Activated naive CD4-positive, alpha-beta T cell treated with anti-CD3 and anti-CD28 coated beads, Interleukin-2, amount 50 U/mL, for 72 hours (primary cell): ENCODE results near the gene PKDREJ. TPM values are rescaled to one million over a fixed set of nuclear protein-coding genes. Genes with fewer than 3 reads are reported as not detected.
A peak's percentile ranks its signal among the peaks of the same experiment; 100 is the strongest.
"Not testable (repeated sequence)": the region's sequence is repeated elsewhere in the genome, so short reads cannot be mapped to it uniquely, and the experiment has no call there.

Experiments used
- ATAC-seq, 2 donors: fragments of 150-1000 bp; cut with Tn5 transposase; 2 replicates each; pipeline ENCODE4 v1.10.0; 2021; ENCODE audit warnings: mild to moderate bottlenecking in 2 of 2, moderate library complexity in 2 of 2
- DNase-seq, 2 donors: peaks; one replicate each; pipeline ENCODE4 v3.0.0; 2021 to 2022; ENCODE audit warnings: low spot score in 2 of 2
- H3K27ac Mint-ChIP-seq, 2 donors: one replicate each; pipeline ENCODE4 v1.8.0; 2022; ENCODE audit warnings: mild to moderate bottlenecking in 2 of 2, mixed read lengths in 2 of 2
- H3K36me3 Mint-ChIP-seq, 2 donors: one replicate each; pipeline ENCODE4 v1.8.0; 2022; ENCODE audit warnings: mixed read lengths in 2 of 2
- H3K9me3 Mint-ChIP-seq, 2 donors: one replicate each; pipeline ENCODE4 v1.8.0; 2022; ENCODE audit warnings: mixed read lengths in 2 of 2
- total RNA-seq, 2 donors: library from RNA; stranded (reverse); gene quantifications; one replicate each; pipeline ENCODE4 v1.2.3, GENCODE V29; 2022

Gene PKDREJ
- total RNA-seq, 2 donors from 2014 or later: 0.04 TPM; not detected in 1

- H3K36me3 Mint-ChIP-seq: peaks cover 9 to 16% of the 10 kb centered on the region in 2 donors
- DNase-seq: peak in 1 of 2 donors; percentile 30
- peak in 1 of 2 donors; percentile 45 for ATAC-seq
- H3K9me3 Mint-ChIP-seq: peaks cover 0 to 4% of the 10 kb centered on the region in 2 donors
- peak overlapping the region in 1 of 2 donors; percentile 5 for H3K27ac Mint-ChIP-seq
These were observed 12.4 kb upstream of the PKDREJ start for GRCh38 chr22:46275455-46276122.

GRCh38 chr22:46274381-46274780, 11.2 kb upstream of the PKDREJ start:
- peaks cover 0 to 4% of the 10 kb centered on the region in 2 donors for H3K9me3 Mint-ChIP-seq
- H3K36me3 Mint-ChIP-seq: peaks cover 9 to 16% of the 10 kb centered on the region in 2 donors
- no peak overlapping the region for H3K27ac Mint-ChIP-seq
- DNase-seq (peak in 1 of 2 donors; percentile 4), ATAC-seq (no peak)

DNA sequence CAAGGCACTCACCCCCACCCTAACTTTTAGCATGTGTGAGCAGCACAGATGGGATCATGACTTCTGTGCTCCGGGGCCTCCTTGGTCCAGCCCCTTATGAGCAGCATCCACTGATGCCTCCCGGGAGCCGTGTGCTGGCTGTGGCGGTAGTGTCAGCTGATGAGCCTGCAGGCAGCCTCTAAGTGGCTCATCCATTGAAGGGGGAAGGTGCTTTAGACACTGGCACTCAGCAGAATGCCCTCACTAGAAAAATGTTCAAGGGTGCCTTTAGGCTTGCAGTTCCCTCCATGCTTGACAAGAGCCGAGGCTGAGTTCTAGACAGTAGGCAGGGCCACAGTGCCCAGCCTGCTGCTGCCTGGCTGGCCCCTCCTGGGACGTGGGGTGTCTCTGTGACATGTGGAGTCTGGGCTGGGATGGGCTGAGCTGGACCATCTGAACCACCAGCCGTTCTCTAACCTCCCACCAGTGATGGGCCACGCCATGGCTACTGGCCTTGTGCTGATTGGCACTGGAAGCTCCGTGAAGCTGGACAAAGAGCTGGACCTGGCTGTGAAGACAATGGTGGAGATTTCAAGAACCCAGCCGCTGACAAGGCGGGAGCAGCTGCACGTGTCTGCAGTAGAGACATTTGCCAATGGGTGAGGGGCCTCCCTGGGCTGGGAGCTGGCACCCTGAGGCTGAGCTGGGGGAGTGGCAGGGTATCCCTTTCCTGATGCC, 10.4 kb upstream of the PKDREJ start:
- H3K36me3 Mint-ChIP-seq: peaks cover 9 to 16% of the 10 kb centered on the region in 2 donors
- H3K27ac Mint-ChIP-seq: no peak overlapping the region
- DNase-seq (peak in 1 of 2 donors; percentile 50), ATAC-seq (peak in 1 of 2 donors; percentile 11)
- H3K9me3 Mint-ChIP-seq: peaks cover 0 to 4% of the 10 kb centered on the region in 2 donors

DNA sequence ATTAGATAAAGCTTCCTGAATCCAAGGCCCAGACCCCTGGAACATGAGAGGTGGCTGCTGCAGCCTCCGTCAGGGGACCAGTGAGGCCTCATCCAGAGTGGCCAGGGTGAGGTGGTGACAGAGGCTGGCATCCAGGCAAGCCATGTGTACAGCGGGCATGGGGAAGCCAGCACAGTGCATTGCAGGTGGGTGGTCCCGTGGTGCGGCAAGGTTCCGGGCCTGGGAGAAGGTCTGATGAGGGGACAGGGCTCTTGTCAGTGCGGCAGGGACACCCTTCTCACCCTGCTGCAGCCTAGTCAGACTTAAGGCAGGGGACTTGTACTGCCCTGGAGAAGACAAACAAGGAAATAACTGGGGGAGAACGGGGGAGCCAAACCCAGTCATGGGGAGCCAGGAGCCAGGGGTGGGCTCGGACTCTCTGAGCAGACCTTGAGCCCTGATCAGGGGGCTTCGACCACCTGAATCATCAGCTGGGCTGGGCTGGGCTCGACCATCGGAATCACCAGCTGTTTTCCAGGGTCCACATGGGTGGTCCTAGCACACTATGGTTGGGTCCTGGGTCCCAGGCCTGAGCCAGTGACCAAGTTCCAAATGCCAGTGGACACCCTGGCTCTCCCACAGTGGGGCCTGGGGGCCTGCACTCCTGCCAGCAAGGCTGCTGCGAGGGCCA, 9.8 kb upstream of the PKDREJ start:
- DNase-seq: peak in 1 of 2 donors; percentile 50
- no peak for ATAC-seq
- Mint-ChIP-seq H3K36me3 (peaks cover 9% of the 10 kb centered on the region in 2 donors), H3K27ac (no peak overlapping the region), H3K9me3 (peaks cover 0 to 4% of the 10 kb centered on the region in 2 donors)

DNA sequence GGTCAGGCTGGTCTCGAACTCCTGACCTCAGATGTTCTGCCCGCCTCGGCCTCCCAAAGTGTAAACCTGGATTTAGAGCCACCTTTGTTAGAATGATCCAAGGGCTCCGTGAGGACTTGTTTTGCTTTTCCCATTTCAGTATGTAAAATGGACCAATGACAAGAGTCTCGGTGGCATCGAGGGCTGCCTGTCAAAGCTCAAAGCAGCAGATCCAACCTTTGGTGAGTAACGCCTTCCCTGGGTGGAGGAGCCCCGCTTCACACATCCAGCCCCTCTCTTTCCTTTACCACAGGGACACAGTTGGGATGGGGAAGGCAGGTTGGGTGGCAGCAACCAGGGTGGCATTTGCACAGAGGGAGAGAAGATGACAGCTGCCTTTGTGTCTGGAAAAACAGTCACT, 9.1 kb upstream of the PKDREJ start:
- Mint-ChIP-seq H3K27ac (no peak overlapping the region), H3K36me3 (peaks cover 8 to 13% of the 10 kb centered on the region in 2 donors)
- no peak for ATAC-seq

DNA sequence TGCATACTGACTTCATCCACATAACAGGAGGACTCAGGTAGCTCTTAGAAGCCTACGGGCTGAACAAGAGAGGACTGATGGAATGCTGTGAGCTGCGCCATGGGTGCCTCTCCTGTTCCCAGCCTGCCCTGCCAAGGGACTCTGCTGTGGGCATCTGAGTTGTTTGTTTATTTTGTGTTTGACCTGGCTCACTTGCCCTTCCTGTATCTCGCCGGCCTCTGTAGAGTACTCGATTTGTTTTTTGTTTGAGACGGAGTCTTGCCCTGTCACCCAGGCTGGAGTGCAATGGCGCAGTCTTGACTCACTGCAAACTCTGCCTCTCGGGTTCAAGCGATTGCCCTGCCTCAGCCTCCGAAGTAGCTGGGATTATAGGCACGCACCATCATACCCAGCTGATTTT, 6.4 kb upstream of the PKDREJ start:
- DNase-seq (peak in 1 of 2 donors; percentile 38), ATAC-seq (no peak)
- Mint-ChIP-seq H3K36me3 (peaks cover 2 to 20% of the 10 kb centered on the region in 2 donors), H3K27ac (no peak overlapping the region), H3K9me3 (peaks cover 0 to 8% of the 10 kb centered on the region in 2 donors)

More for the DNA sequence above, 9.1 kb upstream of the PKDREJ start:
- peaks cover 0 to 4% of the 10 kb centered on the region in 2 donors for H3K9me3 Mint-ChIP-seq
- peak in 1 of 2 donors; percentile 28 for DNase-seq

DNA sequence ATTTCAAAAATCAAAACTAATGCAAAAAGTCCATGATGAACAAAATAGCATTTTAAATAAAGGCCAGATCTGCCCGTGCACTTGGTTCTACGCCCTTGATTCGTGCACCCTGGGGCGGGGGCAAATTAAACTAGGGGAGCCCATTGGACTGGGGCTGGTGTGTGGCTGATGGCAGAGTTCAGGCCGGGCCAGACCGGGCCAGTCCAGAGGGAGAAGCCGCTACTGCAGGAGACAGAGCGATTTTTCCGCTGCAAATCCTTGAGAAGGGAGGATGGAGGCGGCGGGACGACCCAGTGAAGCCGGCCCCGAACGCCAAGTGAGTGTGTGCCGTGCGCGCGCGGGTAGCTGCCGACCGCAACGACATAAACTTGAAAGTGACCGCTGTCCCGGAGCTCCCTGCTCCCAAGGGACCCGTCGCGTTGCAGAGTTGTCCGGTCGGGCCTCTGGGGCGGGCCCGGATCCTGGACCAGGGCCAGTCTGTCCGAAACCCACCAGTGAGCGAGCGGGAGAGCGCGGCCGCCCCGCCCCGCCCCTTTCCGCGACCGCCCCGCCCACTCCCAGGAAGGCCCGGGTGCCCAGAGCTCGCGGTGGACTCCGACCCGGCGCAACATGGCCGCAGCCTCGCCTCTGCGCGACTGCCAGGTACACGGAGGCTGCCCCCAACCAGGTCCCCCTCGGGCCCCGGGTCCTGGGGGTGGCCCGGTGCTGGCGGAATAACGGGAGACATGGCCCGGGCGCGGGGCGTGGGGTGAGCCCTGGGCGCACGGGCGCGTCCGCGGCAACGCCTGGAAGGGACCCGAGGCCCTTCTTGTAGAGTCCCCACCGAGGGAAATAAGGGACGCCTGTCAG, 4.5 kb upstream of the PKDREJ start, which contains the start of gene TTC38:
TSS of gene TTC38 (plus strand) at position 578 of the 849 bp plus-strand sequence. CDS start at position 610, 32 bp downstream.
- Mint-ChIP-seq H3K27ac (peak within 1 kb of the TSS in 1 of 2 donors; percentile 20), H3K36me3 (peaks cover 14 to 31% of the 10 kb centered on the region in 2 donors), H3K9me3 (peaks cover 0 to 8% of the 10 kb centered on the region in 2 donors)
- ATAC-seq (peak; percentile 92 to 94), DNase-seq (peak; percentile 44 to 74)

DNA sequence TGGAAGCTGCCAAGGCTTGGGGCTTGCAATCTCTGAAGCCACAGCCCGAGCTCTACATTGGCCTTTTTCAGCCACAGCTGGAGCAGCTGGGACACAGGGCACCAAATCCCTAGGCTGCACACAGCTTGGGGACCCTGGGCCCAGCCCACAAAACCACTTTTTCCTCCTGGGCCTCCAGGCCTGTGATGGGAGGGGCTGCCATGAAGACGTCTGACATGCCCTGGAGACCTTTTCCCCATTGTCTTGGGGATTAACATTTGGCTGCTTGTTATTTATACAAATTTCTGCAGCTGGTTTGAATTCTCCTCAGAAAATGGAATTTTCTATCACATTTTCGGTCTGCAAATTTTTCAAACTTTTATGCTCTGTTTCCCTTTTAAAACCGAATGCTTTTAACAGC, 2.5 kb upstream of the PKDREJ start:
- peaks cover 30 to 31% of the 10 kb centered on the region in 2 donors for H3K36me3 Mint-ChIP-seq
- not testable (repeated sequence) for ATAC-seq, H3K27ac Mint-ChIP-seq, H3K9me3 Mint-ChIP-seq
- DNase-seq: peak in 1 of 2 donors; percentile 4

GRCh38 chr22:46264520-46264919, 1.4 kb upstream of the PKDREJ start:
- not testable (repeated sequence) for H3K9me3 Mint-ChIP-seq, H3K27ac Mint-ChIP-seq, ATAC-seq
- peak in 1 of 2 donors; percentile 18 for DNase-seq
- peaks cover 30 to 31% of the 10 kb centered on the region in 2 donors for H3K36me3 Mint-ChIP-seq

DNA sequence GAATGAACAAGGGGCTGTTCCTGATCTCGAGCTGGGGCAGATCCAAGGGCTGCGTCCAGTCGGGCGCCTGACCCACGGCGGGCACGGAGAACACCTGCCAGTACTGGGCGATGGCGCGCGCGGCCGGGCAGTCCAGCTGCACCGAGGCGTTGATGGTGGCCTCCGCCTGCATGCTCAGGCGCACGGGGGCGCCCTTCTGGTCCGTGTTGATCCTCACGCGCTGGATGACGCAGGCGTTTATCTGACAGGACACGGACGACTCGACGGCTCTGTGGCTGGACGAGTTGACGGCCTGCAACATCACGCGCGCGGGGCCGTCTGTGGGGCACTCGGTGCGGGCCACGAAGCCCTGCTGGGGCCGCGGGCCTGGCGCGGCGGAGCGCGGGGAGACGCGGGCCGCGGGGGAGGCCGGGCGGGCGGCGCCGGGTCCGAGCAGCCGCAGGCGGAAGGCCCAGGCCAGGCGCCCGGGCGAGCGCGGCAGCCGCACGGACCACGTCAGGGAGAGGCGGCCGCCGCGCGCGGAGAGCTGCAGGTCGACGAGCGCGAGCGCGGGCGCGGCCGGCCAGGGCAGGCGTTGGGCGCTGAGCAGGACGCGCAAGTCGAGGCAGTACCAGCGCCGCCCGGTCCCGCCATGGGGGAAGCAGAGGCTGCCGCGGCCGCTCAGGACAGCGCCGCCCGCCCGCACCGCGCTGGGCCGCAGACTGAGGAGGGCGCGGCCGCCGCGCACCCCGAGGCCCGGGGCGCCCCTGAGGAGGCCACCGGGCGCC, 511 bp downstream of the PKDREJ start:
- Mint-ChIP-seq H3K9me3 (peaks cover 0 to 8% of the 10 kb centered on the region in 2 donors), H3K36me3 (peaks cover 30 to 31% of the 10 kb centered on the region in 2 donors), H3K27ac (no peak overlapping the region)
- ATAC-seq (peak; percentile 79 to 82), DNase-seq (peak; percentile 45 to 55)

GRCh38 chr22:46260038-46260437, 3.1 kb downstream of the PKDREJ start:
- no peak for ATAC-seq

DNA sequence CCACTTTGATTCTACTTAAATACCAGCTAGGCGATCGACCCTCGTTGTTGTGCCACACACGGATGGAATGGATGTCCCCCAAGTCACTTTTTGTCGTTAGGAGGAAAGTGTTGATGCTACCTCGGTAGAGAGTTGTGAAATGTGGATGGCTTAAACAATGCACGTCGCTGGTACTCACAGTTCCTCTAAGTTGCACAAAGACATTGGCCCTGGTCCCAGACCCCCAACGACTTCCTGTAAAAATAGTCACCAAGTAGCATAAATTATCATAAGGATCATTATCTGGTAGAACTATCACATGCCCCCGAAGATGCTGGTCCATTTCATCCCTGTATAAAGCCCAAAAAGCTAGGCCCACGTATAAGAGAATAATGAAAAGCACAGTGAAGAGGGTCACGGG, 3.8 kb downstream of the PKDREJ start:
- DNase-seq (no peak), ATAC-seq (no peak)
- no peak overlapping the region for H3K27ac Mint-ChIP-seq
- peaks cover 13 to 29% of the 10 kb centered on the region in 2 donors for H3K36me3 Mint-ChIP-seq
- no peaks in the 10 kb centered on the region for H3K9me3 Mint-ChIP-seq

More at GRCh38 chr22:46260038-46260437, 3.1 kb downstream of the PKDREJ start:
- Mint-ChIP-seq H3K36me3 (peaks cover 11 to 30% of the 10 kb centered on the region in 2 donors), H3K27ac (no peak overlapping the region), H3K9me3 (no peaks in the 10 kb centered on the region)
- peak in 1 of 2 donors; percentile 21 for DNase-seq

- DNase-seq (no peak), ATAC-seq (no peak)
- no peak overlapping the region for H3K27ac Mint-ChIP-seq
- peaks cover 11 to 14% of the 10 kb centered on the region in 2 donors for H3K36me3 Mint-ChIP-seq
- H3K9me3 Mint-ChIP-seq: no peaks in the 10 kb centered on the region
These were observed 6.7 kb downstream of the PKDREJ start for GRCh38 chr22:46256358-46256958.

- no peak for ATAC-seq
- DNase-seq: no peak
These were observed 11.2 kb downstream of the PKDREJ start for GRCh38 chr22:46251816-46252380.

More at GRCh38 chr22:46251816-46252380, 11.2 kb downstream of the PKDREJ start:
- Mint-ChIP-seq H3K27ac (peak overlapping the region in 1 of 2 donors; percentile 91), H3K36me3 (peaks cover 16% of the 10 kb centered on the region in 2 donors), H3K9me3 (no peaks in the 10 kb centered on the region)
